Caco-2 (cell line): ENCODE data around the gene NOVA2. TPM values are rescaled to one million over a fixed set of nuclear protein-coding genes. Genes with fewer than 3 reads are reported as not detected.

Experiments used
- BruUV-seq: library from RNA; stranded (reverse); fragments of 400-500 nt; replicated peaks from 2 replicates; lab custom pipeline; 2021; lab: Mats Ljungman, UMichigan
- CTCF ChIA-PET: fragments of 300-600 bp; sonication (Branson Sonifier 250); formaldehyde crosslinking; loops from one replicate; lab custom pipeline; 2022; ENCODE audit warnings: antibody characterized with exemption; lab: Charles Lee
- POLR2A ChIA-PET: fragments of 300-600 bp; sonication (Branson Sonifier 250); formaldehyde crosslinking; loops from one replicate; lab custom pipeline; 2022; ENCODE audit warnings: antibody characterized with exemption; lab: Charles Lee
- DNase-seq, 2 experiments: peaks; one replicate each; pipeline versions ENCODE4 v3.0.0 to v3.0.0-alpha.2; 2020 to 2022
- H3K27me3 ChIP-seq: replicated peaks from 2 replicates; pipeline ENCODE4 v1.6.0; 2011; ENCODE audit warnings: low read length; ENCODE audit not compliant: control insufficient read depth, insufficient read depth
- H3K36me3 ChIP-seq: 2 replicates; pipeline ENCODE4 v1.5.1; 2011; ENCODE audit warnings: low read length; ENCODE audit not compliant: control insufficient read depth, insufficient read depth
- H3K4me1 ChIP-seq: fragments of 250-450 bp; sonication (Bioruptor Pico); 2 replicates; pipeline ENCODE4 v1.5.1; 2020; ENCODE audit warnings: mild to moderate bottlenecking
- H3K4me3 ChIP-seq: 2 replicates; pipeline ENCODE4 v1.5.1; 2011; ENCODE audit warnings: low read depth, mild to moderate bottlenecking, control low read depth, low read length
- H3K9me3 ChIP-seq: fragments of 250-450 bp; sonication (Bioruptor Pico); 2 replicates; pipeline ENCODE4 v1.5.1; 2020; ENCODE audit warnings: mild to moderate bottlenecking, moderate library complexity
- H3K27ac Mint-ChIP-seq: one replicate; pipeline ENCODE4 v1.8.0; 2022; ENCODE audit warnings: mixed read lengths; ENCODE audit not compliant: unreplicated experiment
- H3K27me3 Mint-ChIP-seq: one replicate; pipeline ENCODE4 v1.8.0; 2022; ENCODE audit warnings: mixed read lengths; ENCODE audit not compliant: insufficient read depth, unreplicated experiment
- H3K36me3 Mint-ChIP-seq: one replicate; pipeline ENCODE4 v1.8.0; 2022; ENCODE audit warnings: mild to moderate bottlenecking, mixed read lengths; ENCODE audit not compliant: insufficient read depth, unreplicated experiment
- H3K4me1 Mint-ChIP-seq: one replicate; pipeline ENCODE4 v1.8.0; 2022; ENCODE audit warnings: low read depth, mixed read lengths; ENCODE audit not compliant: unreplicated experiment
- H3K4me3 Mint-ChIP-seq: one replicate; pipeline ENCODE4 v1.8.0; 2022; ENCODE audit warnings: mild to moderate bottlenecking, moderate library complexity, mixed read lengths; ENCODE audit not compliant: unreplicated experiment
- H3K9me3 Mint-ChIP-seq: one replicate; pipeline ENCODE4 v1.8.0; 2022; ENCODE audit warnings: mixed read lengths; ENCODE audit not compliant: unreplicated experiment
- intact Hi-C: fragments of 100-400 bp; cut with micrococcal nuclease; formaldehyde crosslinking; loops from one replicate; pipeline ENCODE4 v1.10.0; 2022; ENCODE audit not compliant: unreplicated experiment
- total RNA-seq: library from RNA; stranded (reverse); gene quantifications from 2 replicates; pipeline ENCODE4 v1.2.3, GENCODE V29; 2022
- TF ChIP-seq, protein P1 (sequence below), 2 experiments: fragments of 200-600 bp in 1 of 2; IDR thresholded peaks; 1 replicate in 1 of 2; 2 replicates in 1 of 2; pipeline versions ENCODE4 v1.5.1 to v1.8.0; 2011 to 2022; ENCODE audit warnings: antibody characterized with exemption in 1 of 2, control low read depth in 1 of 2, inconsistent platforms in 1 of 2, low read depth in 1 of 2, low read length in 1 of 2, mild to moderate bottlenecking in 1 of 2, moderate library complexity in 1 of 2; ENCODE audit not compliant: insufficient read depth in 1 of 2, severe bottlenecking in 1 of 2, unreplicated experiment in 1 of 2

NOVA2 gene
- total RNA-seq, 1 experiment from 2014 or later, result 0.05 TPM

DNA sequence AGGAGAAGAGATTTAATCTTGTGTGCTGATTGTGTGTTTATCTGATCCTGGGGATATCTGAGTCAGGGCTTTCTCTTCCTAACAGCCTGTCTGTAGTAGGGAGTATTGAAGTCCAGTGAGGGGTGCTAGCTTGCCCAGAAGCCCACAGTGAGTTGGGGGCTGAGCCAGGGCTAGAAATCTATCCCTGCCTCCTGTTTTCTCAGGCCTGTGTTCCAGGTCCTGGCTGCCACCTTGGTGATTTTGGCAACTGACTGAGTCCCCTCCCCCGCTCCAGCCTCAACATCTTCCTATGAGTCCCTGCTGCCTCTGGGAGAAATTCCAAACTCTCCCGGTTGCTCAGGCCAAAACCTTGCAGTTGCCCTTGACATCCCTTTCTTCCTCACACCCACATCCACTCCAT lies 7.7 kb upstream of the NOVA2 start:
- Histone ChIP-seq H3K4me3 (no peak overlapping the region), H3K27me3 (no peaks in the 10 kb centered on the region), H3K4me1 (no peaks in the 10 kb centered on the region), H3K9me3 (no peaks in the 10 kb centered on the region), H3K36me3 (no peaks in the 10 kb centered on the region)
- CTCF ChIA-PET, result no interaction called here
- POLR2A ChIA-PET, result no interaction called here
- intact Hi-C loops, result no loop called here
- Mint-ChIP-seq H3K4me1 (no peaks in the 10 kb centered on the region), H3K9me3 (no peaks in the 10 kb centered on the region), H3K36me3 (no peaks in the 10 kb centered on the region), H3K27ac (no peak overlapping the region), H3K4me3 (no peak overlapping the region), H3K27me3 (peaks cover 12% of the 10 kb centered on the region)
- no TSS peak for BruUV-seq
- no peak for DNase-seq
- TF ChIP-seq, protein P1, sequence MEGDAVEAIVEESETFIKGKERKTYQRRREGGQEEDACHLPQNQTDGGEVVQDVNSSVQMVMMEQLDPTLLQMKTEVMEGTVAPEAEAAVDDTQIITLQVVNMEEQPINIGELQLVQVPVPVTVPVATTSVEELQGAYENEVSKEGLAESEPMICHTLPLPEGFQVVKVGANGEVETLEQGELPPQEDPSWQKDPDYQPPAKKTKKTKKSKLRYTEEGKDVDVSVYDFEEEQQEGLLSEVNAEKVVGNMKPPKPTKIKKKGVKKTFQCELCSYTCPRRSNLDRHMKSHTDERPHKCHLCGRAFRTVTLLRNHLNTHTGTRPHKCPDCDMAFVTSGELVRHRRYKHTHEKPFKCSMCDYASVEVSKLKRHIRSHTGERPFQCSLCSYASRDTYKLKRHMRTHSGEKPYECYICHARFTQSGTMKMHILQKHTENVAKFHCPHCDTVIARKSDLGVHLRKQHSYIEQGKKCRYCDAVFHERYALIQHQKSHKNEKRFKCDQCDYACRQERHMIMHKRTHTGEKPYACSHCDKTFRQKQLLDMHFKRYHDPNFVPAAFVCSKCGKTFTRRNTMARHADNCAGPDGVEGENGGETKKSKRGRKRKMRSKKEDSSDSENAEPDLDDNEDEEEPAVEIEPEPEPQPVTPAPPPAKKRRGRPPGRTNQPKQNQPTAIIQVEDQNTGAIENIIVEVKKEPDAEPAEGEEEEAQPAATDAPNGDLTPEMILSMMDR (IDR thresholded peaks at IDR 0.05; ENCODE audit: insufficient read depth in 1 of 2, low read depth in 1 of 2, low read length in 1 of 2, severe bottlenecking in 1 of 2, unreplicated experiment in 1 of 2), result no peak

DNA sequence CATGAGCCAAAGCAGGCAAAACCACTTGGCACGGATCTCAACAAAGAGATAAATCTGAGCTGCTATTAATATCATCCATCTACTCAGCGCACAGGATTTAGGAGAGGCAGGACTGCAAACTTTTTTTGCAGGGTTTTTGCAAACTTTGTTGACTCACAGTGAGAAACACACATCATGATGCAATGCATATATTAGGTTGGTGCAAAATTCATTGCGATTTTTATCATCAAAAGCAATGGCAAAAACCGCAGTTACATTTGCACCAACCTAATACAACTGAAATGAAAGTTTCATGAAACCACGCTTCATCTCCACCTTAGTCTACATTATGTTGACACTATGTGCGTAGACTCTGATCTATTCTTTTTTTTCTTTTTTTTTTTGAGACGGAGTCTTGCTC lies 4.5 kb upstream of the NOVA2 start:
- no TSS peak for BruUV-seq
- Mint-ChIP-seq H3K27ac (no peak overlapping the region), H3K36me3 (no peaks in the 10 kb centered on the region), H3K9me3 (no peaks in the 10 kb centered on the region), H3K4me1 (no peaks in the 10 kb centered on the region), H3K27me3 (peaks cover 22% of the 10 kb centered on the region), H3K4me3 (no peak overlapping the region)
- no peaks in the 10 kb centered on the region for H3K36me3 ChIP-seq
- H3K4me1 ChIP-seq, result peaks cover 4% of the 10 kb centered on the region; the same call in 1 of the 2 replicates
- no peaks in the 10 kb centered on the region for H3K9me3 ChIP-seq
- CTCF ChIA-PET, result no interaction called here
- DNase-seq, result no peak
- TF ChIP-seq, protein P1 (IDR thresholded peaks at IDR 0.05; ENCODE audit: insufficient read depth in 1 of 2, low read depth in 1 of 2, low read length in 1 of 2, severe bottlenecking in 1 of 2, unreplicated experiment in 1 of 2), result no peak
- no peaks in the 10 kb centered on the region for H3K27me3 ChIP-seq
- no peak overlapping the region for H3K4me3 ChIP-seq
- POLR2A ChIA-PET, result no interaction called here
- intact Hi-C loops, result no loop called here

DNA sequence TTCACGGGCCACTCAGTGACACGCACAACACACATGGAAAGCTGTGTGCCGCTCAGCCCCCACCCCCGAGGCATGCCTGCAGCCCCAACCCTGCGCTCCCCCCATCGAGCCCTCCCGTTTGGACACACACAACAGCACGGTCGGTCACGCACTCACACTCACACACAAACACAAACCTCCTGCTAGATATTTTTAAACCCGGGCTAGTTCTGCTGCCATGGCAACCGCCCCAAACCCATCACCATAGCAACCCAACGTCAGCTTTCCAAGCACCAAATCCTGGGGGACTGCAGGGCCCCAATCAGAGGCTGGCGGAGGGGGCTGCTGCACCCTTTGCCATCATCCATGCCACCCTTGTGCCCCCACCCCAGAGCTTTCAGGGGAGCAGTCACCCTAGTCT lies 2.5 kb upstream of the NOVA2 start:
- Histone ChIP-seq H3K9me3 (no peaks in the 10 kb centered on the region), H3K4me3 (no peak overlapping the region), H3K36me3 (no peaks in the 10 kb centered on the region), H3K27me3 (no peaks in the 10 kb centered on the region), H3K4me1 (peaks cover 4% of the 10 kb centered on the region; the same call in 1 of the 2 replicates)
- Mint-ChIP-seq H3K4me3 (no peak overlapping the region), H3K4me1 (peaks cover 7% of the 10 kb centered on the region), H3K36me3 (no peaks in the 10 kb centered on the region), H3K27ac (no peak overlapping the region), H3K9me3 (no peaks in the 10 kb centered on the region), H3K27me3 (peaks cover 31% of the 10 kb centered on the region)
- intact Hi-C loops, result no loop called here
- TF ChIP-seq, protein P1 (IDR thresholded peaks at IDR 0.05; ENCODE audit: insufficient read depth in 1 of 2, low read depth in 1 of 2, low read length in 1 of 2, severe bottlenecking in 1 of 2, unreplicated experiment in 1 of 2), result no peak
- DNase-seq, result no peak
- POLR2A ChIA-PET, result no interaction called here
- no TSS peak for BruUV-seq
- CTCF ChIA-PET, result interaction anchor here (0.5 kb wide), 1 partner anchor 77 kb away, joined by 4 read pairs; no protein-coding TSS in a partner anchor
